ENCODE results near the gene TGDS. TPM values are rescaled to one million over a fixed set of nuclear protein-coding genes. Genes with fewer than 3 reads are reported as not detected.

Gene TGDS
- total RNA-seq, 2 experiments from 2014 or later = 23.2 to 23.7 TPM

- POLR2A ChIA-PET = no interaction called here
- CTCF ChIA-PET = no interaction called here
Observed at GRCh38 chr13:94524407-94524806, 71.5 kb downstream of the TGDS start.

Other genes with a start within 250 kb of the TGDS start
- gene DCT, start 116.5 kb downstream of the TGDS start, total RNA-seq = under 1 TPM in 1 of 2 experiments, not detected in 1; 0.11 TPM
- 1 to 10 TPM; 8.7 to 9.1 TPM for gene GPR180, start 5.7 kb upstream of the TGDS start, total RNA-seq
- not detected for gene SOX21, start 116.4 kb upstream of the TGDS start, total RNA-seq

Measured in activated CD8-positive, alpha-beta memory T cell treated with anti-CD3 and anti-CD28 coated beads for 36 hours (primary cell).